BLaER1 (cell line): ENCODE measurements around the gene LRWD1.

Experiments used
- H3K27ac ChIP-seq: shearing (Covaris generic); formaldehyde crosslinking; 2 replicates; pipeline ENCODE4 v1.8.1; 2022
- H3K27me3 ChIP-seq: shearing (Covaris generic); formaldehyde crosslinking; 2 replicates; pipeline ENCODE4 v1.8.1; 2022
- H3K36me3 ChIP-seq: shearing (Covaris generic); formaldehyde crosslinking; 2 replicates; pipeline ENCODE4 v1.8.1; 2022
- H3K4me1 ChIP-seq: shearing (Covaris generic); formaldehyde crosslinking; 2 replicates; pipeline ENCODE4 v1.8.1; 2022
- H3K4me2 ChIP-seq: shearing (Covaris generic); formaldehyde crosslinking; 2 replicates; pipeline ENCODE4 v1.8.1; 2022
- H3K4me3 ChIP-seq: shearing (Covaris generic); formaldehyde crosslinking; 2 replicates; pipeline ENCODE4 v1.8.1; 2022
- H3K9ac ChIP-seq: shearing (Covaris generic); formaldehyde crosslinking; 2 replicates; pipeline ENCODE4 v1.8.1; 2022
- H3K9me3 ChIP-seq: shearing (Covaris generic); formaldehyde crosslinking; 2 replicates; pipeline ENCODE4 v1.8.1; 2022
- H4K20me1 ChIP-seq: shearing (Covaris generic); formaldehyde crosslinking; 2 replicates; pipeline ENCODE4 v1.8.1; 2022
- Cebpa-rat ChIP-seq: shearing (Covaris generic); IDR thresholded peaks from 2 replicates; pipeline ENCODE4 v1.8.1; 2022

LRWD1 gene

GRCh38 chr7:102464577-102465280, at the start of gene LRWD1, which contains the start of gene ALKBH4:
TSS of gene LRWD1 (plus strand) at chr7:102464984. CDS start at chr7:102465081, 97 bp downstream.
TSS of gene ALKBH4 (minus strand) at chr7:102464863. CDS start at chr7:102464836, 27 bp downstream.
- peaks cover 42% of the 10 kb centered on the region for H3K36me3 ChIP-seq
- peaks cover 73% of the 10 kb centered on the region for H3K4me1 ChIP-seq
- TF ChIP-seq Cebpa-rat: no peak
- H4K20me1 ChIP-seq: peaks cover 29% of the 10 kb centered on the region; the same call in 1 of the 2 replicates
- H3K27me3 ChIP-seq: no peaks in the 10 kb centered on the region
- peak within 1 kb of the TSS; percentile 92 for H3K4me2 ChIP-seq
- peak within 1 kb of the TSS; percentile 86 for H3K27ac ChIP-seq
- no peaks in the 10 kb centered on the region for H3K9me3 ChIP-seq
- peak within 1 kb of the TSS; percentile 87 for H3K4me3 ChIP-seq
- H3K9ac ChIP-seq: peak within 1 kb of the TSS; percentile 95

GRCh38 chr7:102415685-102416225, 49.0 kb upstream of the LRWD1 start:
- TF ChIP-seq Cebpa-rat: no peak
- peak overlapping the region; percentile 62 for H3K4me2 ChIP-seq
- H3K4me1 ChIP-seq: peaks cover 66% of the 10 kb centered on the region
- no peaks in the 10 kb centered on the region for H3K27me3 ChIP-seq
- peaks cover 2% of the 10 kb centered on the region; the same call in 1 of the 2 replicates for H3K9me3 ChIP-seq
- peak overlapping the region; percentile 68 for H3K27ac ChIP-seq
- peaks cover 93% of the 10 kb centered on the region for H3K36me3 ChIP-seq
- peak overlapping the region; percentile 35; the same call in 1 of the 2 replicates for H3K9ac ChIP-seq
- H4K20me1 ChIP-seq: no peaks in the 10 kb centered on the region
- H3K4me3 ChIP-seq: no peak overlapping the region

GRCh38 chr7:102416406-102416805, 48.4 kb upstream of the LRWD1 start:
- H3K4me2 ChIP-seq: 0 out of 2 replicates have a peak overlapping the region, but pooled peaks have one; percentile 62
- H3K4me3 ChIP-seq: no peak overlapping the region
- H4K20me1 ChIP-seq: no peaks in the 10 kb centered on the region
- H3K9me3 ChIP-seq: no peaks in the 10 kb centered on the region
- peaks cover 73% of the 10 kb centered on the region for H3K4me1 ChIP-seq
- no peaks in the 10 kb centered on the region for H3K27me3 ChIP-seq
- peaks cover 89% of the 10 kb centered on the region for H3K36me3 ChIP-seq
- H3K27ac ChIP-seq: peak overlapping the region; percentile 68; the same call in 1 of the 2 replicates
- H3K9ac ChIP-seq: no peak overlapping the region; the same call in 1 of the 2 replicates
- no peak for TF ChIP-seq Cebpa-rat

- Histone ChIP-seq H3K4me2 (peak overlapping the region; percentile 29; the same call in 1 of the 2 replicates), H3K4me3 (no peak overlapping the region), H3K27ac (no peak overlapping the region), H3K27me3 (no peaks in the 10 kb centered on the region), H4K20me1 (no peaks in the 10 kb centered on the region), H3K36me3 (peaks cover 89% of the 10 kb centered on the region), H3K4me1 (peaks cover 76% of the 10 kb centered on the region), H3K9me3 (no peaks in the 10 kb centered on the region), H3K9ac (no peak overlapping the region)
- no peak for TF ChIP-seq Cebpa-rat
Observed at GRCh38 chr7:102417105-102417504, 47.7 kb upstream of the LRWD1 start.

- Histone ChIP-seq H3K9ac (no peak overlapping the region), H3K4me3 (no peak overlapping the region), H3K4me2 (no peak overlapping the region), H4K20me1 (no peaks in the 10 kb centered on the region), H3K27me3 (no peaks in the 10 kb centered on the region), H3K4me1 (peaks cover 80% of the 10 kb centered on the region), H3K36me3 (peaks cover 80% of the 10 kb centered on the region), H3K9me3 (no peaks in the 10 kb centered on the region), H3K27ac (no peak overlapping the region)
- TF ChIP-seq Cebpa-rat: no peak
Observed at GRCh38 chr7:102418592-102418991, 46.2 kb upstream of the LRWD1 start.

GRCh38 chr7:102421706-102422240, 43.0 kb upstream of the LRWD1 start:
- H3K9me3 ChIP-seq: no peaks in the 10 kb centered on the region
- no peaks in the 10 kb centered on the region for H3K27me3 ChIP-seq
- no peaks in the 10 kb centered on the region for H4K20me1 ChIP-seq
- peak overlapping the region; percentile 63; the same call in 1 of the 2 replicates for H3K9ac ChIP-seq
- peak overlapping the region; percentile 79 for H3K27ac ChIP-seq
- H3K4me2 ChIP-seq: peak overlapping the region; percentile 82
- peaks cover 55% of the 10 kb centered on the region for H3K36me3 ChIP-seq
- no peak for TF ChIP-seq Cebpa-rat
- no peak overlapping the region for H3K4me3 ChIP-seq
- peaks cover 91% of the 10 kb centered on the region for H3K4me1 ChIP-seq

- peak overlapping the region; percentile 98 for H3K27ac ChIP-seq
- H3K9ac ChIP-seq: peak overlapping the region; percentile 82
- peaks cover 37% of the 10 kb centered on the region for H3K36me3 ChIP-seq
- peaks cover 100% of the 10 kb centered on the region for H3K4me1 ChIP-seq
- H4K20me1 ChIP-seq: no peaks in the 10 kb centered on the region
- 0 out of 2 replicates have a peak overlapping the region, but pooled peaks have one; percentile 22 for H3K4me3 ChIP-seq
- no peaks in the 10 kb centered on the region for H3K27me3 ChIP-seq
- TF ChIP-seq Cebpa-rat: no peak
- H3K9me3 ChIP-seq: no peaks in the 10 kb centered on the region
- H3K4me2 ChIP-seq: peak overlapping the region; percentile 95
Observed at GRCh38 chr7:102424129-102424551, 40.6 kb upstream of the LRWD1 start.

- Histone ChIP-seq H3K4me3 (peak overlapping the region; percentile 55; the same call in 1 of the 2 replicates), H3K27ac (peak overlapping the region; percentile 98), H4K20me1 (no peaks in the 10 kb centered on the region), H3K9me3 (no peaks in the 10 kb centered on the region), H3K27me3 (no peaks in the 10 kb centered on the region), H3K4me1 (peaks cover 100% of the 10 kb centered on the region), H3K9ac (peak overlapping the region; percentile 82), H3K4me2 (peak overlapping the region; percentile 95), H3K36me3 (peaks cover 31% of the 10 kb centered on the region; the same call in 1 of the 2 replicates)
- no peak for TF ChIP-seq Cebpa-rat
Observed at GRCh38 chr7:102424787-102425218, 40.0 kb upstream of the LRWD1 start.

- Histone ChIP-seq H4K20me1 (no peaks in the 10 kb centered on the region), H3K4me1 (peaks cover 100% of the 10 kb centered on the region), H3K9me3 (no peaks in the 10 kb centered on the region), H3K27ac (peak overlapping the region; percentile 98), H3K9ac (peak overlapping the region; percentile 82), H3K27me3 (no peaks in the 10 kb centered on the region), H3K4me2 (peak overlapping the region; percentile 95), H3K4me3 (peak overlapping the region; percentile 55), H3K36me3 (peaks cover 28% of the 10 kb centered on the region; the same call in 1 of the 2 replicates)
- no peak for TF ChIP-seq Cebpa-rat
Observed at GRCh38 chr7:102425639-102426267, 39.0 kb upstream of the LRWD1 start.
